Activated naive CD4-positive, alpha-beta T cell treated with anti-CD3 and anti-CD28 coated beads, Interleukin-2, amount 50 U/mL, for 24 hours (primary cell): ENCODE results near the gene PUS1.

Experiments used
- H3K27ac Mint-ChIP-seq: one replicate; pipeline ENCODE4 v1.8.0; 2021; ENCODE audit warnings: mild to moderate bottlenecking, mixed read lengths
- H3K27me3 Mint-ChIP-seq: one replicate; pipeline ENCODE4 v1.8.0; 2021; ENCODE audit warnings: mixed read lengths
- H3K36me3 Mint-ChIP-seq: one replicate; pipeline ENCODE4 v1.8.0; 2021; ENCODE audit warnings: mixed read lengths
- H3K4me1 Mint-ChIP-seq: one replicate; pipeline ENCODE4 v1.8.0; 2021; ENCODE audit warnings: mixed read lengths
- H3K4me3 Mint-ChIP-seq: one replicate; pipeline ENCODE4 v1.8.0; 2021; ENCODE audit warnings: mild to moderate bottlenecking, mixed read lengths
- H3K9me3 Mint-ChIP-seq: one replicate; pipeline ENCODE4 v1.8.0; 2021; ENCODE audit warnings: mixed read lengths

The PUS1 gene

DNA sequence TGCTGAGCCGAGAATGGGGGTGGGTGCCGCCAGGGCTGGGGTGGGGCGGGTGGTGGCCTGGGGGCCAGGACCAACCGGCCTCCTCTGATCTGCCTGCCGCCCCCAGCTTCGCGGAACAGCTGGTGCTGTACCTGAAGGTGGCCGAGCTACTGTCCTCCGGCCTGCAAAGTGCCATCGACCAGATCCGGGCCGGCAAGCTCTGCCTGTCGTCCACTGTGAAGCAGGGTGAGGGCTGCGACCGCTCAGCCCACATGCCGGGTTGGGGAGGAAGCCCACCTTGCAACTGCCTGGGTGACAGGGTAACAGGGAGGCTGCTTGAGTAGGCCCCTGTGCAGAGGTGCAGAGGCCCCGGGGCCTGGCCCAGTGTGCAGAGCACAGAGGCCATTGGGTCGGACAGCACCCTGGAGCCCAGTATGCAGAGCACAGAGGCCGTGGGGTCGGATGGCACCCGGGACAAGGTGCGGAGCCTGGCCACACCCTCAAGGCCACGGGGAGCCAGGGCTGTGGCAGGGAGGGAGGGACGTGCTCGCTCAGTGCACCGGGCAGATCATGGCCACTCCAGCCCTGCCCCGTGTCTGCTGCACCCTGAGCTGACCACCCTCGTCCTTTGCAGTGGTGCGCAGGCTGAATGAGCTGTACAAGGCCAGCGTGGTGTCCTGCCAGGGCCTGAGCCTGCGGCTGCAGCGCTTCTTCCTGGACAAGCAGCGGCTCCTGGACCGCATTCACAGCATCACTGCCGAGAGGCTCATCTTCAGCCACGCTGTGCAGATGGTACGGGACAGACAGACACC is 9.5 kb upstream of the PUS1 start:
- no peaks in the 10 kb centered on the region for H3K27me3 Mint-ChIP-seq
- H3K27ac Mint-ChIP-seq, result no peak overlapping the region
- H3K4me3 Mint-ChIP-seq, result no peak overlapping the region
- no peaks in the 10 kb centered on the region for H3K9me3 Mint-ChIP-seq
- H3K36me3 Mint-ChIP-seq, result peaks cover 2% of the 10 kb centered on the region
- H3K4me1 Mint-ChIP-seq, result peaks cover 2% of the 10 kb centered on the region

DNA sequence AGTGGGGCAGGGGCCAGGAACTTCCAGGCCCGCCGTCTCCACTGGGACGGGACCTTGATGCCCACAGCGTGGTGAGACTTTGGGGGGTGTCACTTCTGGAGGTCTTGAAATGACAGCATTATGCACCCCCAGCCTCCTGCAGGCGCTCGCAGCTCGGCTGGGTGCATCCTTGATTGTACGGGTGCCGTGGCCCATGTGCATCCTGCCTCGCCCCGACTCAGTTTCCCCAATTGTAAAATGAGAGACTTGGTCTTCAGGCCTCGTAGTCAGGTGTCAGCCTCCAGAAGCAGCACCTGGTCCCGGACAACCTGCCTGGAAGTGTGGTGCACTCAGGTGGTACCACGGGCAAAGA is 8.9 kb upstream of the PUS1 start:
- Mint-ChIP-seq H3K27me3 (no peaks in the 10 kb centered on the region), H3K36me3 (peaks cover 2% of the 10 kb centered on the region), H3K9me3 (no peaks in the 10 kb centered on the region), H3K27ac (no peak overlapping the region), H3K4me3 (no peak overlapping the region), H3K4me1 (peaks cover 3% of the 10 kb centered on the region)

DNA sequence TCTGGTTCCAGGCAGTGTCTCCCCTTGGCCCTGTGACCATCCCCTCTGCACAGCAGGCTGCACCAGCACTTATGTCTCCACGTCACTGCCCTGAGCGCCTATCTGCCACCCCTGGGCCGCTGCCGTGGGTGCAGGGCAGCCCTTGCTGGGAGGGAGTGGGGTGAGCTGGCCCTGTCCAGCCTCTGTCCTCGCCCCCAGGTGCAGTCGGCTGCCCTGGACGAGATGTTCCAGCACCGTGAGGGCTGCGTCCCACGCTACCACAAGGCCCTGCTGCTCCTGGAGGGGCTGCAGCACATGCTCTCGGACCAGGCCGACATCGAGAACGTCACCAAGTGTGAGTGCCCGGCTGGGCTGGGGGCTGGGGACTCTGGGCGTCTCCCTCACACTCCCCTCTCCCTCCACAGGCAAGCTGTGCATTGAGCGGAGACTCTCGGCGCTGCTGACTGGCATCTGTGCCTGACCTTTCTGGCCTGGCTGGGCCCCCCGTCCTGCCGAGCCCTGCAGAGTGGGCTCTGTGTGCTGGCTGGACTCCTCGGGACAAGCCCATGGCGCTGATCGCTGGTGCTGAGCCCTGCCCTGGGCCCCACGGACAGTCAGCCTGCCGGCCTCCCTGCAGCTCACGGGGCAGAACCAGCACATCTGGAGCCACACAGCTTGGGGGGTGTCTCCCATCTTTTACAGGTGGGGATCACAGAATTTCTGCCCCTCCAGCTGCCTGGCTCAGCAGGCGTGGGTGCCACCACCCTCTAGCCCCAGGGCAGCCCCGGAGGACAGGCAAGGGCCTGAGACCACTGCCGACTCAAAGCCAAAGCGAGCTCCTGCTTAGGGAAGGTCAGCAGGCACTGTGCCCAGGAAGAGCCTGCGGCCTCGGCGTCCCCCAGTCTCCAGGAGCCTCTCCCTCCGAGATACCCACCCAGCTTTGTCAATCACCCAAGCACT is 7.9 kb upstream of the PUS1 start:
- Mint-ChIP-seq H3K4me3 (no peak overlapping the region), H3K27ac (no peak overlapping the region), H3K4me1 (peaks cover 3% of the 10 kb centered on the region), H3K27me3 (no peaks in the 10 kb centered on the region), H3K9me3 (no peaks in the 10 kb centered on the region), H3K36me3 (peaks cover 2% of the 10 kb centered on the region)

DNA sequence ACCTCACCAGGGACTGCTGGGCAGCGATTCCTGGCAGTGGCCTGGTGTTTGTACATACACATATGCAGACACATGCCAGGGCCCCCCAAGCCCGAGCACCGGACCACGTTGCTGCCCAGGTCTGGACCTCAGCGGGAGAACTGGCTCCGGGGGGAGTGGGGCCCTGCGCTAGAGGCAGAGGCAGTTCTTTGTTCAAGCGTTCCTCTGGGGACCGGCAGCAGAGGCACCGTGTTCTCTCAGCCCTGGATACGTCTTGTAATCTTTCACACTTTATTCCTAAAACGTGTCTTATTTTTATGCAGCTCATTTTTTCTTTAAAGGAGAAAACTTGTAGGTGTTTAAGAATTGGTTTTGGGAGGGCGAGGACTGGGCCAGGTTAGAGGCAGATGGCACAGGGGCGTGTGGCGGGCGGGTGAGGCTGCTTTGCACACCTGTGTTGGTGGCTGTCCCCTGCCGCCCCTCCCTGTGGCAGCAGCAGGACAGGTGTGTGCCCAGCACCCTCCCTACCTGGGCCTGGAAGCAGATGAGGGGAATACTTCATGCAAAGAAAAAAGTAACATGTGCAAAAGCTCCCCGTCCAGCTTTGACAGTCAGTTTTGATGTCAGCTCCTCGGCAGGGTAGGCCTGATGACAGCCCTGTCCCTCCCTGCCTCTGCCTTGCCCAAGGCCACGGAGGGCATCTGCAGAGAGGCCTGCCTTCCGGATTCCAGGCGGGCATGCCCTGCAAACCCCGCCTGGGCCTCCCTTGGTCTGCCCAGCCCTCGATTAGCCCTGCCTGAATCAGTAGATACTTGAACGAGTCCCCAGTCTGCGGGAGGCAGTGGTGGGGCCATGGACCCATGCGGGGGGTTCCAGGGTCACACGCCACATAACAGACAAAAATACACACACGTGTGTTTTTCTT is 7.0 kb upstream of the PUS1 start:
- peaks cover 2% of the 10 kb centered on the region for H3K36me3 Mint-ChIP-seq
- H3K27me3 Mint-ChIP-seq, result no peaks in the 10 kb centered on the region
- peaks cover 3% of the 10 kb centered on the region for H3K4me1 Mint-ChIP-seq
- no peak overlapping the region for H3K27ac Mint-ChIP-seq
- H3K4me3 Mint-ChIP-seq, result no peak overlapping the region
- H3K9me3 Mint-ChIP-seq, result no peaks in the 10 kb centered on the region

DNA sequence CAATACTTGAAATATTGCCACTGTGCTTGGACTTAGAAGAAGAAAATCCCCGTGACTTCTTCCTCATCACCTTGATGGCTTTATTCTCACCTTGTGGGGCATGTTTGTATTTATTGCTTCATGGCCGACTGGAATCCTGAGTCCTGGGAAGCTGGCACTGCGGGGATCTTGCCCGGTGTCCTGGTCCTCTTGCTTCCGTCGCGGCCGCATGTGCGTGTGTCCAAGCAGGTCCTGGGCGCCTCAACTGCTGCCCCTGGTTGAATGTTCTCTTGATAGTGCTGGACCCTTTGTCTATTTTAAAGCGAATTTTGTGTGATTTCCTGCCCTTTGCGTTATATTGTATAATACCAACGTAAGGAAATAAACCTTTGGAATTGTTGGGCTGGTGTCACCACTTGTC is 6.3 kb upstream of the PUS1 start:
- Mint-ChIP-seq H3K4me1 (peaks cover 4% of the 10 kb centered on the region), H3K36me3 (peaks cover 2% of the 10 kb centered on the region), H3K27ac (no peak overlapping the region), H3K27me3 (no peaks in the 10 kb centered on the region), H3K9me3 (no peaks in the 10 kb centered on the region), H3K4me3 (no peak overlapping the region)

DNA sequence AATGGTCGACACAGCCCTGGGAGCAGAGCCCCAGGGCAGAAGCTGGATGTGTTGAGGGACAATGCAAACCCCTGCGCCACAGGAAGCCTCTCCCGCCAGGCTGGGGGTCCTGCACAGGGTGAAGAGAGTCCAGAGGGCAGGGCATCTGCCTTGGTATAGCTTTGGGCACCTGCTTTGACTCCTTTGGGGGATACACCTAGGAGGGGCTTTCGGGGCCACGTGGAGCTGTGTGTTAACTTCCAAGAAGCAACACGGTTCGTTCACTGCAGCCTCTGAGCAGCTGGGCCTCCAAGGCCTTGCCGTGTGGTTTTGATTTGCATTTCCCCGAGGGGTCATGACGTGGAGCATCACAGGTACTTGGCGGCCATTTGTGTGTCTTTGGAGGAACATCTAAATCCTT is 5.8 kb upstream of the PUS1 start:
- no peaks in the 10 kb centered on the region for H3K9me3 Mint-ChIP-seq
- no peak overlapping the region for H3K27ac Mint-ChIP-seq
- peaks cover 2% of the 10 kb centered on the region for H3K36me3 Mint-ChIP-seq
- H3K4me1 Mint-ChIP-seq, result peaks cover 8% of the 10 kb centered on the region
- no peaks in the 10 kb centered on the region for H3K27me3 Mint-ChIP-seq
- H3K4me3 Mint-ChIP-seq, result no peak overlapping the region

DNA sequence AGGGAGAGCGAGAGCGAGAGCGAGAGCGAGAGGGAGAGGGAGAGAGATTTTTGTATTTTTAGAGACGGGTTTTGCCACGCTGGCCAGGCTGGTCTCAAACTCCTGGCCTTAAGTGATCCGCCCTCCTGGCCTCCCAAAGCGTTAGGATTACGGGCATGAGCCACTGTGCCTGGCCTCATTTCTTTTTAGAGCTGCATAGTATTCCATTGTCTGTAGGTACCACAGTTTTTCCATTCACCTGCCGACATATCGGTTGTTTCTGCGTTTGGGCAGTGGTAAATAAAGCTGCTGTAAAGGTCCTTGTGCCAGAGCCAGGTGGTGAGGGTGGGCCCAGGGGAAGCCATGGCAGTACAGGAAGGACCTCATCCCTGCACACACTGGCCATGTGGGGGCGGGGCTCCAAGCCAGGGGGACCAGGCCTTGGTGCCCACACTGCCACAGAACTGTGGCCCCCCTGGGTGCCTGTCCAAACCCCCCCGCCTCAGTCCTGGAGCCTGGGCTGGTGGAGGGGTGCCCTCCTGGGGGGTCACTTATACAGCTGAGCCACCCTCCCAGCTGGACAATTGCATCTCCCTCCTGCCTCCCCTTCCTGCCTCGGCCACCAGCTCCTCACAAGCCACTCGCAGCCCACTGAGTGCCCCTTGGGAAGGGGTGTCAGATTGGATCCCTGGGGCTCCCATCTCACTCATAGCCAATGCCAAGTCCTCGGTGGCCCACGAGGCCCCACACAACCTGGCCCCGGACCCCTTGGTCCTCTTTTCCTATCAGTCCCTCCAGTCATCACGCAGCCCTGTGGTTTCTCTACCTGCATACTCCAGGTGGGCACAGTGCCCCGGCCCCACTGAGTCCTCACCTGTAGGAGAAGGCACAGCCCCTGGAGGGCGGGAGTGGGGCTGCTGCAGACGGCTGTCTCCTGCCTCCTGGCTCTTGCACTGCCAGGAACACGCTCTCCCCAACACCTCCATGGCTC is 1.7 kb upstream of the PUS1 start:
- H3K4me3 Mint-ChIP-seq, result peak overlapping the region; percentile 86
- peaks cover 18% of the 10 kb centered on the region for H3K4me1 Mint-ChIP-seq
- no peaks in the 10 kb centered on the region for H3K27me3 Mint-ChIP-seq
- H3K36me3 Mint-ChIP-seq, result peaks cover 4% of the 10 kb centered on the region
- no peak overlapping the region for H3K27ac Mint-ChIP-seq
- H3K9me3 Mint-ChIP-seq, result no peaks in the 10 kb centered on the region

DNA sequence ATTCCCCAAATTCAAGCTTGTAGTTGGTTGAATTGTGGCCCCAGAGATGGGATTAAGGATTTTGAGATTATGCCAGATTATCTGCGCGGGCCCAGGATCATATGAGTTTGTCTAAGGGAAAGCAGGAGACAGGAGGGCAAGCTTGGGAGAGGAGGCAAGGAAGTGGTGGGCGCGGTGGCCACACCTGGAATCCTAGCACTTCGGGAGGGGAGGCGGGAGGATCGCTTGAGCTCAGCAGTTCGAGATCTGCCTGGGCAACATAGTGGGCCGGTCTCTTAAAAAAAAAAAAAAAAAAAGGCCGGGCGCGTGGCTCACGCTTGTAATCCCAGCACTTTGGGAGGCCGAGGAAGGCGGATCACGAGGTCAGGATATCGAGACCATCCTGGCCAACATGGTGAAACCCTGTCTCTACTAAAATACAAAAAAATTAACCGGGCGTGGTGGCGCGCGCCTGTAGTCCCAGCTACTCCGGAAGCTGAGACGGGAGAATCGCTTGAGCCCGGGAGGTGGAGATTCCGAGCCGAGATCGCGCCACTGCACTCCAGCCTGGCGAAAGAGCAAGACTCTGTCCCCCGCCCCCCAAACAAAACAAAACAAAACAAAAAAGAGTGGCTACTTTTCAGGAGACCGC is 881 bp upstream of the PUS1 start:
- H3K27me3 Mint-ChIP-seq, result no peaks in the 10 kb centered on the region
- peaks cover 22% of the 10 kb centered on the region for H3K4me1 Mint-ChIP-seq

DNA sequence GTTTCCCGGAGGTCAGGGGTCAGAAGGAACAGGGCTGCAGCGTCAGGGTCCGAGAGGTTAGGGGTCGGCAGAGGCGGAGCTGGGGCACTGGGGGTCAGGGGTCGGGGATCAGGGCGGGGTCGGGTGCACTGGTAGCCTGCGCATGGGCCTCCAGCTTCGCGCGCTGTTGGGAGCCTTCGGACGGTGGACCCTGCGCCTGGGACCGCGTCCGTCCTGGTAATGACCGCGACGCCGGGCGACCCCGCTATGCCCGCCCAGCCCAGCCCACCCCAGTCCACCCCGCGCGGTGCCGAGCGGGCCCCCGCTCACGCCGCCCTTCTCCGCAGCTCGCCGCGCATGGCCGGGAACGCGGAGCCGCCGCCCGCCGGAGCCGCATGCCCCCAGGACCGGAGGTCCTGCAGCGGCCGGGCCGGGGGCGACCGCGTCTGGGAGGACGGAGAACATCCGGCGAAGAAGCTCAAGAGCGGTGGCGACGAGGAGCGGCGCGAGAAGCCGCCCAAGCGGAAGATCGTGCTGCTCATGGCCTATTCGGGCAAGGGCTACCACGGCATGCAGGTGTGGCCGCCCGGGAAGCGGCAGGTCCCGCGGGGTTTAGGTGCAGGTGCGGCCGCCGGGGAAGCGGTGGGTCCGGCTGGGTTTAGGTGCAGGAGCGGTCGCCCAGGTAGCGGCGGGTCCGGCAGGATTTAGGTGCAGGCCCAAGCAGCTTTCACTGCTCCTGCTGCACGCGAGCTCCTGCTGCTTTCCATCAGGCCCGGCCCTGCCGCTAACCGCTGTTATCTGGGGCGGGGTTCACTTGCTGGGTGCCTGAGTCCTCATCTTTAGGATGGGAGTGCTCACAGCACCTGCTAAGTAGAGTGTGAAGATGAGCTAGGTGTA is 743 bp downstream of the PUS1 start:
- H3K4me3 Mint-ChIP-seq, result peak overlapping the region; percentile 96
- H3K9me3 Mint-ChIP-seq, result no peaks in the 10 kb centered on the region

More for the DNA sequence above, 881 bp upstream of the PUS1 start:
- H3K36me3 Mint-ChIP-seq, result peaks cover 9% of the 10 kb centered on the region
- H3K27ac Mint-ChIP-seq, result peak overlapping the region; percentile 92
- peak overlapping the region; percentile 86 for H3K4me3 Mint-ChIP-seq
- H3K9me3 Mint-ChIP-seq, result no peaks in the 10 kb centered on the region

DNA sequence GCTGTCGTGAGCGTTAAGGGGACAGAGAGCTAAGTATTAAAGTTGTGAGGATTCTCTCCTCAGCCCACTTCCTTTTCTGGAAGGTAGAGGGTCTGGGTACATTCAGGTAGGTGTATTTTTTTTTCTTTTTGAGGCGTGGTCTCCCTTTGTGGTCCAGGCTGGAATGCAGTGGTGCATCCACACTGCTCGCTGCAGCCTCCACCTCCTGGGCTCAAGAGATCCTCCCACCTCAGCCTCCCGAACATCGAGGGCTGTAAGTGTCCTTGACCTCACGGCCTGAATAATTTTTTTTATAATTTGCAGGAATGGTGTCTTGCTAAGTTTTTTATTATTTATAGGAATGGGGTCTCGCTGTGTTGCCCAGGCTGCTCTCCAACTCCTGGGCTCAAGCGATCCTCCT is 1.4 kb downstream of the PUS1 start:
- no peaks in the 10 kb centered on the region for H3K9me3 Mint-ChIP-seq
- peak overlapping the region; percentile 86 for H3K27ac Mint-ChIP-seq
- peaks cover 16% of the 10 kb centered on the region for H3K36me3 Mint-ChIP-seq
- H3K27me3 Mint-ChIP-seq, result no peaks in the 10 kb centered on the region
- peak overlapping the region; percentile 96 for H3K4me3 Mint-ChIP-seq
- peaks cover 18% of the 10 kb centered on the region for H3K4me1 Mint-ChIP-seq

More for the DNA sequence above, 743 bp downstream of the PUS1 start:
- H3K27me3 Mint-ChIP-seq, result no peaks in the 10 kb centered on the region
- H3K27ac Mint-ChIP-seq, result peak overlapping the region; percentile 94
- H3K4me1 Mint-ChIP-seq, result peaks cover 18% of the 10 kb centered on the region
- H3K36me3 Mint-ChIP-seq, result peaks cover 16% of the 10 kb centered on the region

DNA sequence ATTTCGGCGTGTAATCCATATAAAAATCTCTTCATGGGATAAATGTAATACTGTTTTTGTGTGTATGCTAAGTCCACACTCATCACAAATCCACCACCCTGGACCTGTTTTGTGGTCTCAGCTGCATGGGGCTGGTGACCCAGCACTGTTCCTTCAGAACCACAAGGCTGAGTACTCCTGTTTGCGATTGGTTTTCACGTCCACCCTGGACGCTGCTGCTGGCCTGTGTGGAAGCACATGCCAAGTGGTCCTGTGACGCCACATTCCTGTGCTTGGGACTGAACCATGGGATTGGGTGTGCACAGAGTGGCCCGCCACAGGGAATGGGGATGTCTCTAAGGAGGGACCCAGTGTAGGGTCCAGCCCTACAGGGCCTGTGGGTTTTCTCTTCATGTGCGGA is 4.3 kb downstream of the PUS1 start:
- H3K27ac Mint-ChIP-seq, result no peak overlapping the region

DNA sequence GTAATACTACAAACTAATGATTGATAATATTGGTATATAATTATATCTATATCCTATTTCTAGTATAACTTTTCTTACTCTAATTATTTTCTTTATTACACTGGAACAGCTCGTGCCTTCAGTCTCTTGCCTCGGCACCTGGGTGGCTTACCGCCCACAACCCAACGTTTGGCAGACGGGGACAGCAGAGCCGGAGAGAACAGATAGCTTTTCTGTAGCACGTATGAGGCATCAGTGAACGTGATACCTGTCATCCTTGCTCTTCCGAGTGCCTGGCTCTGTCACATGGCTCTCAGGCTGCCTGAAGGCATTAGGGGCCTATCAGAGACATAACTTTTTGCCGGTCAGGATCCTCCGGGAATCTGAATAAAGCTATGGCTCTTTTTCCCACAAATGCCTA is 5.5 kb downstream of the PUS1 start:
- Mint-ChIP-seq H3K27me3 (no peaks in the 10 kb centered on the region), H3K27ac (no peak overlapping the region), H3K4me3 (no peak overlapping the region), H3K9me3 (no peaks in the 10 kb centered on the region), H3K36me3 (peaks cover 19% of the 10 kb centered on the region), H3K4me1 (peaks cover 14% of the 10 kb centered on the region)

More for the DNA sequence above, 4.3 kb downstream of the PUS1 start:
- Mint-ChIP-seq H3K27me3 (no peaks in the 10 kb centered on the region), H3K4me3 (no peak overlapping the region), H3K36me3 (peaks cover 19% of the 10 kb centered on the region), H3K9me3 (no peaks in the 10 kb centered on the region), H3K4me1 (peaks cover 14% of the 10 kb centered on the region)

DNA sequence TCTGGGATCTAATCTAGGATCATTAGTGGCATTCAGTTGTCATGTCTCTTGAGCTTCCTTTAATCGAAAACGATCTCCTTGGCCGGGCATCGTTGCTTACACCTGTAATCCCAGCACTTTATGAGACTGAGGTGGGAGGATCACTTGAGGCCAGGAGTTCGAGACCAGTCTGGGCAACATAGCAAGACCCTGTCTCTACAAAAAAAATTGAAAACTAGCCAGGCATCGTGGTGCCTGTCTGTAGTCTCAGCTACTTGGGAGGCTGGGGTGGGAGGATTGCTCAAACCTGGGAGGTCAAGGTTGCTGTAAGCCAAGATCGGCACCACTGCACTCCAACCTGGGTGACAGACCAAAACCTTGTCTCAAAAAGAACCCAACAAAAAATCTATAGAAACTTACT is 9.0 kb downstream of the PUS1 start:
- Mint-ChIP-seq H3K27ac (no peak overlapping the region), H3K36me3 (peaks cover 13% of the 10 kb centered on the region), H3K4me3 (no peak overlapping the region), H3K27me3 (no peaks in the 10 kb centered on the region), H3K4me1 (no peaks in the 10 kb centered on the region), H3K9me3 (no peaks in the 10 kb centered on the region)
